Keratinocyte (primary cell): ENCODE data around the gene UBE2QL1.

Experiments used
- EZH2 ChIP-seq: IDR thresholded peaks from one replicate; pipeline ENCODE4 v1.6.1; 2012; ENCODE audit warnings: inconsistent platforms, mild to moderate bottlenecking, low read length, moderate library complexity
- TF ChIP-seq, protein P1 (sequence below), 3 experiments: IDR thresholded peaks in 1 of 3; conservative IDR thresholded peaks in 1 of 3; optimal IDR thresholded peaks in 1 of 3; 2 replicates in 2 of 3; 3 replicates in 1 of 3; pipeline versions ENCODE3 to v1.5.1; 2011; ENCODE audit warnings: low read length in 3 of 3, mild to moderate bottlenecking in 3 of 3, moderate library complexity in 2 of 3, control low read depth in 1 of 3, inconsistent platforms in 1 of 3; ENCODE audit not compliant: insufficient read depth in 2 of 3; ENCODE audit errors: extremely low read depth in 1 of 3

DNA sequence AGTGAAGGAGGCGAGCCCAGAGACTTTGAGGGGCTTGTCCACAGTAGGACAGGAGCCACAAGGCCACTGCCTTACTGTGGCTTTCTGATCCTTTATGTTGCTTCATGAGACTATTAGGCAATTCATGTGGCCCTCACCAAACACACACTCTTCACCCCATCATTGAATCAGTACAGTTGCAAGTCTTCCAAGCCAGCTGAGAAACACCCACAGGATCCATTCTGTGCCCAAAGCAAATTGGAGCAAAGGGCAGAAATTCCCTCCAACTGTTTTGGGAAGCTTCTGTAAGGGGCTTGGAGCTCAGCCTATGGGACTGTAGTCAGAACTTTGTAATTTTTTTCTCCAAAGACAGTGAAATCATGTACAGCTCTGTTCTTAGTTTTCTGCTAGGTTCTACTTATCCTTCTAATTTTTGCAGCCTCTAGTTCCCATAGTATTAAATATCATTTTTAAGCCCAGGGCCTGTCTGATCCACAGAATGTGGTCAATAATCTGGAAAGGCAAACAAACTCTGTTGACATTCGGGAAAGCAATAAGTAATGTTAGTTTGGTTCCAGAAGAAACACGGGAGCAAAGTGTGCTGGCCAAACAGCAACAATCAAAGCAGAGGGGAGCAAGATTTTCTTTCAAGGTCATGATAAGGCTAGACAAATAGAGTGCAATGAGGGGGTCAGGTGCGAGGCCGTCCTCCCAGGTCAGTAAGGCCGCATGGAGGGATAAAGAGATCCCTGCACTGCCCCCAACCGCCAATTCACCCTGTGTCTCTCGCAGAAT is 47.0 kb downstream of the UBE2QL1 start:
- TF ChIP-seq, protein P1, sequence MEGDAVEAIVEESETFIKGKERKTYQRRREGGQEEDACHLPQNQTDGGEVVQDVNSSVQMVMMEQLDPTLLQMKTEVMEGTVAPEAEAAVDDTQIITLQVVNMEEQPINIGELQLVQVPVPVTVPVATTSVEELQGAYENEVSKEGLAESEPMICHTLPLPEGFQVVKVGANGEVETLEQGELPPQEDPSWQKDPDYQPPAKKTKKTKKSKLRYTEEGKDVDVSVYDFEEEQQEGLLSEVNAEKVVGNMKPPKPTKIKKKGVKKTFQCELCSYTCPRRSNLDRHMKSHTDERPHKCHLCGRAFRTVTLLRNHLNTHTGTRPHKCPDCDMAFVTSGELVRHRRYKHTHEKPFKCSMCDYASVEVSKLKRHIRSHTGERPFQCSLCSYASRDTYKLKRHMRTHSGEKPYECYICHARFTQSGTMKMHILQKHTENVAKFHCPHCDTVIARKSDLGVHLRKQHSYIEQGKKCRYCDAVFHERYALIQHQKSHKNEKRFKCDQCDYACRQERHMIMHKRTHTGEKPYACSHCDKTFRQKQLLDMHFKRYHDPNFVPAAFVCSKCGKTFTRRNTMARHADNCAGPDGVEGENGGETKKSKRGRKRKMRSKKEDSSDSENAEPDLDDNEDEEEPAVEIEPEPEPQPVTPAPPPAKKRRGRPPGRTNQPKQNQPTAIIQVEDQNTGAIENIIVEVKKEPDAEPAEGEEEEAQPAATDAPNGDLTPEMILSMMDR (optimal IDR thresholded peaks at IDR 0.05 in 1 of 3, IDR thresholded peaks at IDR 0.05 in 1 of 3, conservative IDR thresholded peaks at IDR 0.05 in 1 of 3; ENCODE audit: extremely low read depth in 1 of 3, insufficient read depth in 2 of 3, low read length in 3 of 3) = no peak
- no peak for TF ChIP-seq EZH2
